GM18861 (cell line): ENCODE data around the gene ADGRG4.

Source experiments
- ATAC-seq: cut with Tn5 transposase; IDR thresholded peaks from one replicate; pipeline ENCODE4 v1.9.1; 2021; ENCODE audit not compliant: unreplicated experiment

Gene ADGRG4

GRCh38 chrX:136453771-136454170 lies 153.0 kb downstream of the ADGRG4 start:
- no peak for ATAC-seq

DNA sequence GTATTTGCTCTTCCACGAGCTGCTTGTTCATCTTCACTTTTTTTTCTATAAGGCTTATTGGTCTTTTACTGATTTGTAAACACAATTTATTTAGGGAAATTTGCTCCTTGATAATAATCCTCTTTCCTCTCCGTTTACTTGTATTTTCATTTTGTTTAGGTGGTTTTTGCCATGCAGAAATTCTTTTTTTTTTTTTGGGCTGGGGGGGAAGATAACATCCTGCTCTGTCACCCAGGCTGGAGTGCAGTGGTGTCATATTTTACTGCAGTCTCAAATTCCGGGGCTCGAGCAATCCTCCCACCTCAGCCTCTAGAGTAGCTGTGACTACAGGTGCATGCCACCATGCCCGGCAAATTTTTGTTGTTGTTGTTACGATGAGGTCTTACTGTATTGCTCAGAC lies 155.4 kb downstream of the ADGRG4 start:
- ATAC-seq: no peak

- no peak for ATAC-seq
Observed at GRCh38 chrX:136457303-136457917, 156.6 kb downstream of the ADGRG4 start.

GRCh38 chrX:136464589-136464988 lies 163.8 kb downstream of the ADGRG4 start:
- no peak for ATAC-seq
